8988T (cell line): ENCODE data around the gene HEPHL1.
"Not testable (repeated sequence)": the region's sequence is repeated elsewhere in the genome, so short reads cannot be mapped to it uniquely, and the experiment has no call there.

Source experiments
- DNase-seq: peaks from one replicate; pipeline ENCODE4 v3.0.0; 2011

Gene HEPHL1

GRCh38 chr11:94089341-94089740 is 68.2 kb downstream of the HEPHL1 start:
- no peak for DNase-seq

- DNase-seq = no peak
Measured at GRCh38 chr11:94090401-94090800, 69.2 kb downstream of the HEPHL1 start.

- DNase-seq = no peak
Measured at GRCh38 chr11:94091091-94091490, 69.9 kb downstream of the HEPHL1 start.

GRCh38 chr11:94100253-94100652 is 79.1 kb downstream of the HEPHL1 start:
- no peak for DNase-seq

GRCh38 chr11:94103471-94103870 is 82.3 kb downstream of the HEPHL1 start:
- no peak for DNase-seq

GRCh38 chr11:94104734-94105133 is 83.6 kb downstream of the HEPHL1 start:
- DNase-seq = no peak

- no peak for DNase-seq
Measured at GRCh38 chr11:94106716-94107115, 85.6 kb downstream of the HEPHL1 start.

- no peak for DNase-seq
Measured at GRCh38 chr11:94107363-94107762, 86.2 kb downstream of the HEPHL1 start.

GRCh38 chr11:94111241-94111640 is 90.1 kb downstream of the HEPHL1 start:
- DNase-seq = no peak

GRCh38 chr11:94111660-94112059 is 90.5 kb downstream of the HEPHL1 start:
- no peak for DNase-seq

- DNase-seq = no peak
Measured at GRCh38 chr11:94112206-94112953, 91.2 kb downstream of the HEPHL1 start.

- no peak for DNase-seq
Measured at GRCh38 chr11:94117197-94117574, 96.0 kb downstream of the HEPHL1 start.

GRCh38 chr11:94117871-94118270 is 96.7 kb downstream of the HEPHL1 start:
- no peak for DNase-seq

- not testable (repeated sequence) for DNase-seq
Measured at GRCh38 chr11:94119676-94120075, 98.5 kb downstream of the HEPHL1 start.

- DNase-seq = not testable (repeated sequence)
Measured at GRCh38 chr11:94120516-94120915, 99.4 kb downstream of the HEPHL1 start.

GRCh38 chr11:94120946-94121345 is 99.8 kb downstream of the HEPHL1 start:
- DNase-seq = no peak

GRCh38 chr11:94125407-94126115 is 104.4 kb downstream of the HEPHL1 start:
- no peak for DNase-seq

- no peak for DNase-seq
Measured at GRCh38 chr11:94127638-94128037, 106.5 kb downstream of the HEPHL1 start.

- peak; percentile 31 for DNase-seq
Measured at GRCh38 chr11:94128291-94128745, 107.2 kb downstream of the HEPHL1 start.

- DNase-seq = peak; percentile 76
Measured at GRCh38 chr11:94128746-94129511, 107.8 kb downstream of the HEPHL1 start, which contains the start of gene PANX1. Gene PANX1, plus strand, starts transcription at chr11:94128841. Its CDS starts 472 bp downstream, at chr11:94129313.

GRCh38 chr11:94129512-94130297 is 108.6 kb downstream of the HEPHL1 start:
- DNase-seq = no peak

GRCh38 chr11:94130298-94131046 is 109.3 kb downstream of the HEPHL1 start:
- DNase-seq = no peak
